ENCODE data around the gene P2RX1. TPM values are rescaled to one million over a fixed set of nuclear protein-coding genes. Genes with fewer than 3 reads are reported as not detected.

The P2RX1 gene
- total RNA-seq, 1 donor from 2014 or later = 4.0 TPM

GRCh38 chr17:3891626-3892094 is 24.6 kb downstream of the P2RX1 start:
- H3K27me3 Mint-ChIP-seq (ENCODE audit: low read depth) = peaks cover 6% of the 10 kb centered on the region
- peaks cover 33% of the 10 kb centered on the region for H3K4me1 Mint-ChIP-seq (ENCODE audit: low read depth)
- peak overlapping the region; percentile 74 for H3K4me3 Mint-ChIP-seq (ENCODE audit: low read depth)
- intact Hi-C loops (cut with micrococcal nuclease) = loop anchor here (2.0 kb wide), 1 partner anchor 45 kb away; the partner anchor contains the start of gene NCBP3
- peak overlapping the region; percentile 60 for H3K27ac Mint-ChIP-seq
- H3K9me3 Mint-ChIP-seq = no peaks in the 10 kb centered on the region
- DNase-seq (ENCODE audit: low spot score) = no peak
- H3K36me3 Mint-ChIP-seq (ENCODE audit: low read depth) = no peaks in the 10 kb centered on the region

GRCh38 chr17:3890878-3891219 is 25.4 kb downstream of the P2RX1 start:
- H3K4me3 Mint-ChIP-seq (ENCODE audit: low read depth) = peak overlapping the region; percentile 74
- no peak for DNase-seq (ENCODE audit: low spot score)
- H3K4me1 Mint-ChIP-seq (ENCODE audit: low read depth) = peaks cover 35% of the 10 kb centered on the region
- no peaks in the 10 kb centered on the region for H3K9me3 Mint-ChIP-seq
- H3K36me3 Mint-ChIP-seq (ENCODE audit: low read depth) = no peaks in the 10 kb centered on the region
- H3K27ac Mint-ChIP-seq = no peak overlapping the region
- intact Hi-C loops (cut with micrococcal nuclease) = no loop called here
- peaks cover 6% of the 10 kb centered on the region for H3K27me3 Mint-ChIP-seq (ENCODE audit: low read depth)

GRCh38 chr17:3890082-3890877 is 26.0 kb downstream of the P2RX1 start:
- H3K27ac Mint-ChIP-seq = no peak overlapping the region
- intact Hi-C loops (cut with micrococcal nuclease) = no loop called here
- peaks cover 35% of the 10 kb centered on the region for H3K4me1 Mint-ChIP-seq (ENCODE audit: low read depth)
- no peaks in the 10 kb centered on the region for H3K36me3 Mint-ChIP-seq (ENCODE audit: low read depth)
- H3K4me3 Mint-ChIP-seq (ENCODE audit: low read depth) = no peak overlapping the region
- H3K27me3 Mint-ChIP-seq (ENCODE audit: low read depth) = peaks cover 6% of the 10 kb centered on the region
- H3K9me3 Mint-ChIP-seq = no peaks in the 10 kb centered on the region
- no peak for DNase-seq (ENCODE audit: low spot score)

- no peaks in the 10 kb centered on the region for H3K9me3 Mint-ChIP-seq
- H3K4me1 Mint-ChIP-seq (ENCODE audit: low read depth) = peaks cover 35% of the 10 kb centered on the region
- peaks cover 6% of the 10 kb centered on the region for H3K27me3 Mint-ChIP-seq (ENCODE audit: low read depth)
- intact Hi-C loops (cut with micrococcal nuclease) = no loop called here
- no peak overlapping the region for H3K27ac Mint-ChIP-seq
- DNase-seq (ENCODE audit: low spot score) = no peak
- H3K36me3 Mint-ChIP-seq (ENCODE audit: low read depth) = no peaks in the 10 kb centered on the region
- H3K4me3 Mint-ChIP-seq (ENCODE audit: low read depth) = no peak overlapping the region
These were observed 26.8 kb downstream of the P2RX1 start for GRCh38 chr17:3889325-3890012.

GRCh38 chr17:3888343-3889171 is 27.7 kb downstream of the P2RX1 start:
- H3K27ac Mint-ChIP-seq = no peak overlapping the region
- H3K4me1 Mint-ChIP-seq (ENCODE audit: low read depth) = peaks cover 28% of the 10 kb centered on the region
- no peaks in the 10 kb centered on the region for H3K9me3 Mint-ChIP-seq
- H3K27me3 Mint-ChIP-seq (ENCODE audit: low read depth) = peaks cover 6% of the 10 kb centered on the region
- no peak for DNase-seq (ENCODE audit: low spot score)
- intact Hi-C loops (cut with micrococcal nuclease) = no loop called here
- H3K36me3 Mint-ChIP-seq (ENCODE audit: low read depth) = no peaks in the 10 kb centered on the region
- H3K4me3 Mint-ChIP-seq (ENCODE audit: low read depth) = no peak overlapping the region

- peaks cover 6% of the 10 kb centered on the region for H3K27me3 Mint-ChIP-seq (ENCODE audit: low read depth)
- H3K4me3 Mint-ChIP-seq (ENCODE audit: low read depth) = no peak overlapping the region
These were observed 28.5 kb downstream of the P2RX1 start for GRCh38 chr17:3887804-3888203.

GRCh38 chr17:3887394-3887793 is 28.9 kb downstream of the P2RX1 start:
- H3K27me3 Mint-ChIP-seq (ENCODE audit: low read depth) = peaks cover 6% of the 10 kb centered on the region
- H3K36me3 Mint-ChIP-seq (ENCODE audit: low read depth) = no peaks in the 10 kb centered on the region
- no peaks in the 10 kb centered on the region for H3K9me3 Mint-ChIP-seq
- peak overlapping the region; percentile 20 for H3K4me3 Mint-ChIP-seq (ENCODE audit: low read depth)
- peak overlapping the region; percentile 64 for H3K27ac Mint-ChIP-seq
- no peak for DNase-seq (ENCODE audit: low spot score)
- H3K4me1 Mint-ChIP-seq (ENCODE audit: low read depth) = peaks cover 26% of the 10 kb centered on the region
- intact Hi-C loops (cut with micrococcal nuclease) = no loop called here

More at GRCh38 chr17:3887804-3888203, 28.5 kb downstream of the P2RX1 start:
- Mint-ChIP-seq H3K36me3 (ENCODE audit: low read depth) (no peaks in the 10 kb centered on the region), H3K27ac (no peak overlapping the region), H3K9me3 (no peaks in the 10 kb centered on the region), H3K4me1 (ENCODE audit: low read depth) (peaks cover 26% of the 10 kb centered on the region)
- no peak for DNase-seq (ENCODE audit: low spot score)
- intact Hi-C loops (cut with micrococcal nuclease) = no loop called here

- H3K9me3 Mint-ChIP-seq = no peaks in the 10 kb centered on the region
- no peak for DNase-seq (ENCODE audit: low spot score)
- H3K36me3 Mint-ChIP-seq (ENCODE audit: low read depth) = no peaks in the 10 kb centered on the region
- H3K27ac Mint-ChIP-seq = peak overlapping the region; percentile 64
- H3K4me1 Mint-ChIP-seq (ENCODE audit: low read depth) = peaks cover 22% of the 10 kb centered on the region
- H3K4me3 Mint-ChIP-seq (ENCODE audit: low read depth) = no peak overlapping the region
- peaks cover 6% of the 10 kb centered on the region for H3K27me3 Mint-ChIP-seq (ENCODE audit: low read depth)
- intact Hi-C loops (cut with micrococcal nuclease) = no loop called here
These were observed 29.5 kb downstream of the P2RX1 start for GRCh38 chr17:3886776-3887175.

- H3K27ac Mint-ChIP-seq = no peak overlapping the region
- DNase-seq (ENCODE audit: low spot score) = no peak
- no peak overlapping the region for H3K4me3 Mint-ChIP-seq (ENCODE audit: low read depth)
- no peaks in the 10 kb centered on the region for H3K36me3 Mint-ChIP-seq (ENCODE audit: low read depth)
- no peaks in the 10 kb centered on the region for H3K9me3 Mint-ChIP-seq
- intact Hi-C loops (cut with micrococcal nuclease) = no loop called here
- H3K27me3 Mint-ChIP-seq (ENCODE audit: low read depth) = no peaks in the 10 kb centered on the region
- peaks cover 15% of the 10 kb centered on the region for H3K4me1 Mint-ChIP-seq (ENCODE audit: low read depth)
These were observed 30.3 kb downstream of the P2RX1 start for GRCh38 chr17:3885970-3886369.

- peaks cover 14% of the 10 kb centered on the region for H3K4me1 Mint-ChIP-seq (ENCODE audit: low read depth)
- H3K27me3 Mint-ChIP-seq (ENCODE audit: low read depth) = no peaks in the 10 kb centered on the region
- no peak for DNase-seq (ENCODE audit: low spot score)
- H3K9me3 Mint-ChIP-seq = no peaks in the 10 kb centered on the region
- intact Hi-C loops (cut with micrococcal nuclease) = no loop called here
- H3K27ac Mint-ChIP-seq = no peak overlapping the region
- no peaks in the 10 kb centered on the region for H3K36me3 Mint-ChIP-seq (ENCODE audit: low read depth)
- H3K4me3 Mint-ChIP-seq (ENCODE audit: low read depth) = no peak overlapping the region
These were observed 31.0 kb downstream of the P2RX1 start for GRCh38 chr17:3885271-3885670.

GRCh38 chr17:3884188-3884587 is 32.1 kb downstream of the P2RX1 start:
- H3K4me1 Mint-ChIP-seq (ENCODE audit: low read depth) = peaks cover 12% of the 10 kb centered on the region
- DNase-seq (ENCODE audit: low spot score) = no peak
- H3K4me3 Mint-ChIP-seq (ENCODE audit: low read depth) = no peak overlapping the region
- intact Hi-C loops (cut with micrococcal nuclease) = no loop called here
- no peaks in the 10 kb centered on the region for H3K36me3 Mint-ChIP-seq (ENCODE audit: low read depth)
- H3K27ac Mint-ChIP-seq = no peak overlapping the region
- H3K9me3 Mint-ChIP-seq = no peaks in the 10 kb centered on the region
- H3K27me3 Mint-ChIP-seq (ENCODE audit: low read depth) = no peaks in the 10 kb centered on the region

- intact Hi-C loops (cut with micrococcal nuclease) = no loop called here
- DNase-seq (ENCODE audit: low spot score) = no peak
- H3K36me3 Mint-ChIP-seq (ENCODE audit: low read depth) = no peaks in the 10 kb centered on the region
- H3K27me3 Mint-ChIP-seq (ENCODE audit: low read depth) = no peaks in the 10 kb centered on the region
- H3K9me3 Mint-ChIP-seq = no peaks in the 10 kb centered on the region
- H3K27ac Mint-ChIP-seq = no peak overlapping the region
- H3K4me1 Mint-ChIP-seq (ENCODE audit: low read depth) = peaks cover 9% of the 10 kb centered on the region
- no peak overlapping the region for H3K4me3 Mint-ChIP-seq (ENCODE audit: low read depth)
These were observed 34.0 kb downstream of the P2RX1 start for GRCh38 chr17:3882276-3882675.

Measured in activated T-helper 2 cell treated with anti-CD3 and anti-CD28 coated beads, Interferon-gamma antibody, Interleukin-2, Interleukin-4, amounts not matched to agents 10 μg/mL and 5 μg/mL and 100 μg/mL, durations not matched to agents 14 hours and 24 hours and 36 hours (primary cell).